IPS DF 6.9 (cell line): ENCODE measurements around the gene GSTO2.

ENCODE experiments used
- DNase-seq: peaks from one replicate; pipeline ENCODE4 v3.0.0-alpha.2; 2013; ENCODE audit warnings: low read depth, low spot score
- H3K27ac ChIP-seq: one replicate; pipeline ENCODE4 v1.5.1; 2013; ENCODE audit warnings: low read length, control low read depth
- H3K27me3 ChIP-seq: 2 replicates; pipeline ENCODE4 v1.6.1; 2013; ENCODE audit warnings: mild to moderate bottlenecking, low read length; ENCODE audit not compliant: control insufficient read depth, insufficient read depth
- H3K36me3 ChIP-seq: 2 replicates; pipeline ENCODE4 v1.6.1; 2013; ENCODE audit warnings: low read length; ENCODE audit not compliant: control insufficient read depth, insufficient read depth
- H3K4me1 ChIP-seq: 2 replicates; pipeline ENCODE4 v1.6.1; 2013; ENCODE audit warnings: low read length; ENCODE audit not compliant: control insufficient read depth, insufficient read depth
- H3K4me3 ChIP-seq: 2 replicates; pipeline ENCODE4 v1.5.1; 2013; ENCODE audit warnings: mild to moderate bottlenecking, low read length
- H3K9me3 ChIP-seq: 2 replicates; pipeline ENCODE4 v1.6.1; 2013; ENCODE audit warnings: low read length, inconsistent platforms; ENCODE audit not compliant: control insufficient read depth, insufficient read depth
- WGBS: extraction: QIAGEN DNeasy Blood & Tissue Kit; methylation state at CpG from one replicate; pipeline ENCODE4 v1.1.7; 2013; ENCODE audit warnings: mixed read lengths, missing lambda C conversion rate; ENCODE audit not compliant: insufficient read length, insufficient coverage; 5-methylcytosine and 5-hydroxymethylcytosine counted together

Gene GSTO2

DNA sequence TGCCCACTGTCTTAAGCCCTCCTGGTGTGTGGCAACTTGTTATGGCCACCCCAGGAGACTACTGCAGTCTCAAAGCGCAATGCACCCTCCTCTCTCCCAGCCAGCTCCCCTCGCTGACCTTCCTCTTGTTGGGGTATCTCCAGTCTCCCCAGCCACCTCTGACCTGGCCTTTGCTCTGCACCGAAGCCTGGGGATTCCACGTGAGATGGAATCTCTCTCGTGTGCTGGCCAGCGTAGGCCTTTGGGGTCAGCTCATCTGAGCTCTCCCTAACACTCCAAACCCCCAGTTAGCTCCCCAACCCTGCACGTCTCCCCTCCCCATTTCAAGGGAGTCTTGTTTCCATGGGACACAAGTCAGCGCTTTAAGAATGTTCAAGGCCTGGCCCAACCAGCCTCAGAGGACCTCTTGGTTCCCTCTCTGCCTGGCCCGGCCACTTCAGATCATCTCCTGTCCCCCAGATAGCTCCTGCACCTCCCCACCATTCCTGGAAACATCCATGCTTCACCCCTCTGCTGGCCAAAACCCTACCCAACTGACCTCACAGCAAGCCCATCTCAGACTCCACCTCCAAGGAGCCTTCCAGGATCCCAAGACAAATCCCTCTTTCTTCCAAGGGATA, 58.1 kb downstream of the GSTO2 start:
- no CpG with 5 or more reads among the region's 9 CpGs for WGBS
- H3K9me3 ChIP-seq, result no peaks in the 10 kb centered on the region
- H3K27me3 ChIP-seq, result no peaks in the 10 kb centered on the region
- H3K36me3 ChIP-seq, result no peaks in the 10 kb centered on the region
- no peak for DNase-seq
- no peak overlapping the region for H3K27ac ChIP-seq
- peaks cover 37% of the 10 kb centered on the region for H3K4me1 ChIP-seq
- H3K4me3 ChIP-seq, result no peak overlapping the region

DNA sequence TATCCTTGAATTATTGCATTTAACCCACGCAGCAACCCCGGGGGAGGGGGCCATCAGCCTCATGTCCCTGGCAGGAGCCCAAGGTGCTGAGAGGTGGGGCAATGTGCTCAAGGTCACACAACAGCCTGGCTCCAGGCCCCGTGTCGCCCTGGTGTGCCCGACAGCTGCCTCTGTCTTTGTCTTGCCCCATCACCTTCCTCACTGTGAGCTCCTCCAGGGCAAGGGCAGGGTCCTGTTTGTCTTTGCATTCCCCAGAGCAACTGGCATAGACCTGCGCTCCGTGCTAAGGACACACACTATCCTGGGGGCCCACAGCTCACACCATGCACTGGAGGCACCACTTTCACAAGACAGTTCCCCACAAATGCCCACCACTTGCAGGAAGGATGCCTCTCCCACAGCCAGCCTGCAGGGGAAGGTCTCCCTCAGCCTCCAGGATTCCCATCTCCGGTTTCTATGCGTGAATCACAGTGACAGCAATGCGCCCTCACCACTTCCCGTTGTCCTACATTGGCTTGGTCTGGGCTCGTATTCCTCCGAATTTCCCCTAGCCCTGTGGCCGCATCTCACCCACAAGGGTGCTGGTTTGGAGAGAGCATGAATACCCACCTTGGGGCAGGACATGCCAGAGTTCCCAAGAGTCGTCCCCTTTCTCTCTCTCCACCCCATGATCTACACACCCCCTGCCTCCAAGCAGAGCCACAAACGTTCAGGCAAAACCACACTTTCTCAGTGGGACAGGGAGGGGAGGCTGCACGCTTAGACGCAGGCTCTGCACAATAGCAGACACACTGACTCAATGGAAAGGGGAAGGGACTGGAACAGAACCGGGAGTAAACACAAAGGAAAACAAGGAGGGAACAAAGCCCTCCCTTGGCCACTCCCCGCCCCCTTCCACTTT, 59.0 kb downstream of the GSTO2 start:
- DNase-seq, result no peak
- no peak overlapping the region for H3K4me3 ChIP-seq
- peaks cover 34% of the 10 kb centered on the region for H3K4me1 ChIP-seq
- H3K9me3 ChIP-seq, result no peaks in the 10 kb centered on the region
- no CpG with 5 or more reads among the region's 20 CpGs for WGBS
- H3K27ac ChIP-seq, result no peak overlapping the region
- no peaks in the 10 kb centered on the region for H3K36me3 ChIP-seq
- H3K27me3 ChIP-seq, result no peaks in the 10 kb centered on the region

DNA sequence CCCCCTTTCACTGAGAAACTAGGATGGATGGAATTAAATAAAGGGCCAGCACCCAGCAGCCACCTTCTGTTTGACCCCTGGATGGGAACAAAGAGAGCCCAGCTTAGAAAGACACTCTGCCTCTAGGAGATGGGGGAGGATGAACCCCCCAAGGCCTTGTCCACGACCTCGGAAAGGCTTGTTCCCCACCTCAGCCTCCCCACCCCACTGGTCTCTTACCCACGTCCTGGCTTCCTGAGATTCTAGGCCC, 59.6 kb downstream of the GSTO2 start:
- H3K36me3 ChIP-seq, result no peaks in the 10 kb centered on the region
- H3K27me3 ChIP-seq, result no peaks in the 10 kb centered on the region
- no peak for DNase-seq
- H3K27ac ChIP-seq, result no peak overlapping the region
- H3K9me3 ChIP-seq, result no peaks in the 10 kb centered on the region
- H3K4me3 ChIP-seq, result no peak overlapping the region
- H3K4me1 ChIP-seq, result peaks cover 32% of the 10 kb centered on the region
- WGBS, result no CpG with 5 or more reads among the region's 3 CpGs

DNA sequence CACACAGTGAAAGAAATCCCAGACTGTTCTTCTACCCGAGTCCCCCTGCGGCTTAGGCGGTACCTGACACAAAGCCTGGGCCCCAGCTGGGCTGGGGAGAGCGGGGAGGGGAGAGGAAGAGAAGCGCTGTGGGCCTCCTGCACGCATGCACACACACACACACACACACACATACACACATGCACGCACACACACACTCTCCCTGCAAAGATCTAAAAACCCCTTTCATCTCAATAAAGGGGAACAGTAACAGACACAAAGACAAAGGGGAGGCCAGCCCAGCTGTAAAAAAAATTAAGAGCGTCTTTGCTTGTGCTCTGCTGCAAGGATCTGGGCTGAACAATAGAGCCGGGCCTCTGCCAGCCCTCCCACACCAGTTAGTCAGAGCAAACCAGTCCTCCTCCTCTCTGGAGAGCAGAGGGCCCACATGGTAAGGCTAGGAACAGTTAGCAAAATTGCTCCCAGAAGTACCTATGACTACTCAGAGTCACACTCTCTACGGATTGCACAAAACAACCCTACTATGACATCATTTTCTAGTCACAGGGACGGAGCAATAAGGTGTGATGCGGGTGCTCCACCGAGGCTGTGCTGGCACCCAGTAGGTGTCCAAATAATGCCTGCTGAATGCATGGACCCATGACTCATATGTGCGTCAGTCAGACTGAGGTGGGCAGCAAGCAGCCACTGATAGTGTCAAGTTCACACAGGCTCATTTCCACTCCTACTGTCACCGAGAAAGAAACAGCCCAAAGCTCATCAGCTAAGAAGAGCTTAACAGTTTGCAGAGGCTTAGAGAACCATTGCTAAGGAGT, 60.1 kb downstream of the GSTO2 start:
- no CpG with 5 or more reads among the region's 15 CpGs for WGBS
- Histone ChIP-seq H3K9me3 (no peaks in the 10 kb centered on the region), H3K4me1 (peaks cover 31% of the 10 kb centered on the region), H3K4me3 (no peak overlapping the region), H3K36me3 (no peaks in the 10 kb centered on the region), H3K27ac (no peak overlapping the region), H3K27me3 (no peaks in the 10 kb centered on the region)
- DNase-seq, result no peak

DNA sequence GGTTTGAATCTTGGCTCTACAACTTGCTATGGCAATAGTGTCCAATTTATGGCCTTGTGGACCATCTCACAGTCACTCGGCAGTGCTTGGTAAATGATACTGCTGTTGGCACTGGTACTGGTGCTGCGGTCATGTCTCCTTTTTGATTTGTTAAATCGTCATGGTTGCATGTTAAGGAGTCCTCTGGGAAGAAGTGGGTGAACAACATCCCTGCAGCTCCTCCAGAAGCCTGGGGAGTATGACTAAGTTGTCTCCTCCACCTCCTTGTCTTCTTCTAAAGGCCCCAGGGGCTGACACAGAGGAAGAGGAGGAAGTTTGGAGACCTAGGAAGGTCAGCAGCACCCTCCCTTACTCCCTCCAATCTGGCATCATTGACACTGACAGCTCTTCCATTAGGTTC, 60.8 kb downstream of the GSTO2 start:
- Histone ChIP-seq H3K9me3 (no peaks in the 10 kb centered on the region), H3K4me1 (peaks cover 31% of the 10 kb centered on the region), H3K27me3 (no peaks in the 10 kb centered on the region), H3K36me3 (no peaks in the 10 kb centered on the region), H3K4me3 (no peak overlapping the region), H3K27ac (no peak overlapping the region)
- WGBS, result no CpG with 5 or more reads among the region's 3 CpGs
- no peak for DNase-seq

DNA sequence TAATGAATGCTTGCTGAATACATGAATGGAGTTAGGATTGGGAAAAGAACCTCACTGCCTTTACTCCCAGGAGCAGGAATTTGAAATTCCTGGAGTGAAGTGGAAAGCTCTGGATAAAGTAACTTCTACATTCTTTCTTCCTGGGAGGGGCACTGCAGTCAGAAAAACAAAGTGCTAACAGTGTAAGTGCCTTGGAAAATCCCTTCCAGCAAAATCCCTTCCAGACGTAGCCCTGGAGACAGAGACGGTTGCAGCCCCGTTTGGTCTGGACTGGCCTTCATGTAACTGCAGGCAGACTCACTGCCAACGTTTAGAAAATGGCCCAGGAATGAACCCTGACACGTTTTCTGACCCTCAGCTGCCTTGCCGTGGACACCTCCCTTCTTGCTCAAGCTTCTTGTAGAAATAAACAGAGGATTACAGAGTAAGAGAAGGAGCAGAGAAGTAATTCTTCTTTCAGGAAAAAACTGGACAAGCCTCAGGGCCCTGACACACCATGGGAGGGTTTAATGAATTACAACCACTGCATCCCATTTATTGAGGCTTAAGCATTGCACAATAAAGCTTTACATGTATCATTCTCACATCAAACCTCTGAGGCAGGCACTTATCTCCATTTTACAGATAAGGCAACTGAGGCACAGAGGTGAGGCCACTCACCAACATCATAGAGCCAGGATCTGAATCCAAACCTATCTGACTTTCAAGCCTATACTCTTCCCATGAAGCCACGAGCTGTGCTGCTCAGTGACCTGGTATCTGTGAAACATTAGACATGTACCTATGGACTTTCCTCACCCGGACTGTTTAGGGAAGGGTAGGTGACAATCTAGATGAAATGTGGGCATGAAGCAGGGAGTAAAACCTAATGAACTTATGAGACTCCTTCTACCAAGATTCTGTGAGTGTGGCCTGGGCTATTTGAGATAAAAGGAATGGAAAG, 61.5 kb downstream of the GSTO2 start:
- DNase-seq, result no peak
- no peak overlapping the region for H3K4me3 ChIP-seq
- no peaks in the 10 kb centered on the region for H3K9me3 ChIP-seq
- no peak overlapping the region for H3K27ac ChIP-seq
- WGBS, result no CpG with 5 or more reads among the region's 8 CpGs
- peaks cover 31% of the 10 kb centered on the region for H3K4me1 ChIP-seq
- H3K27me3 ChIP-seq, result no peaks in the 10 kb centered on the region
- H3K36me3 ChIP-seq, result no peaks in the 10 kb centered on the region

DNA sequence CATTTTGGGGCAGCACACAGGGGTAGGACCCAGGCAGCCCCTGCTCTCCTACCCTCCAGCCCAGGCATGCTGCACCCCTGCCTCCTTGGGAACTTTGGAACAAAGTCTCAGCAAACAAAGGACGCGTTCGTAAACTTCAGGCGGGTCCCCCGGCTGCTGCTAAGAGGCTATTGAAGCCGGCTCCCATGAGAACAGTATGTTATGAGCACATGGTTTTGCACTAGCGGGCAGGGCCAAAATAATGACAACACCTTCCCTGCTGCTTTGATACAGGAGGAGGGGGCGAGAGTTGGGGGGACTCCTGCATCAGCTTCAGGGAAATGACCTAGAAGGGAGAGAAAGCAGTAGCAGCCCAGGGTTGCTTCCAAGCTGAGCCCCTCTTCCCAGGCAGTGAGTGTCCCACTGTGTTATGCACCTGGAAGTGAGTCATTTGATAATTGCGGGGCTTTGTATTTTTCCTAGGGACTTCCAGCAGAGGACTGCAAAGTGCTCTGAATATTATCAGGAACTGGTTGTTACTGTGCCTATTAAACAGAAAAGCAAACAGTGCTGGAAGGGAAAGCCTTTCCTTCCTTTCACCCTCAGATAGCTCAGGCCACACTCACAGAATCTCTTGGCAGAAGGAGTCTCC, 62.3 kb downstream of the GSTO2 start:
- H3K4me1 ChIP-seq, result peaks cover 34% of the 10 kb centered on the region
- no peak for DNase-seq

DNA sequence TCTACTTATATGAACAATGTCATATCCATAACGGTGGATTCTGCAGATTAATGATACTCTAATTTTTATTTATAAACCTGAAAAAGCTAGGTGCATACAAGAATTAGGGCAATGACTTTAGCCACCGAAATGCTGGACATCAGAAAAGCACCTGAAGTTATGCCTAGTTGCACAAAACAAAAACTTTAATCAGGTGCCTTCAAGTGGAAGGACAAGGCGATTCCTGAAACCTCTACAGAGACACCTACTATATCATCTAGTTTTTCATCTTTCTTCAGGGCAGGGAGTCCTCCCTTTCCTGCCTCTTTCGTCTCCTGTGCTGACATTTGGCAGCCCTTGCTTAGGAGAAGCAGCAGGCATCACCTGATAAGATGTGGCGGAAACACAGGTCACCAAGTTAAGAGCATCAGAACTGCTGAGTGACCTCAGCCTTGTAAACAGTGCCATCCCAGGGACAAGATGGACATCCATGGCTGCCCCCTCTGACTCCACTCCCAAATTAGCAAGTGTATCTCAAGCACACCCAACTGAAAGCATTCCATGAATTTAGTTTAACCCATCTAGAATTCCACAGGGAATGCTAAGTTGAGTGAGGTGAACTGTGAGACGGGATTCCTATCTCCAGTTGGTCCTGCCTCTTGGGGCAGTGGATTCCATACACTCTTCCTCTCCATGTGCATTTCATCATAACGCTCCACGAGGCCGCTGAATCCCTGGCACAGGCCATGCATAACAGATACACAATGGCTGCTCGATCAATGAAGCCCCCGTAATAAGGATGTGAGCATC, 63.5 kb downstream of the GSTO2 start:
- no peak for DNase-seq
- H3K4me3 ChIP-seq, result no peak overlapping the region
- no CpG with 5 or more reads among the region's 11 CpGs for WGBS
- H3K9me3 ChIP-seq, result no peaks in the 10 kb centered on the region
- no peaks in the 10 kb centered on the region for H3K27me3 ChIP-seq
- H3K27ac ChIP-seq, result no peak overlapping the region
- no peaks in the 10 kb centered on the region for H3K36me3 ChIP-seq
- H3K4me1 ChIP-seq, result peaks cover 31% of the 10 kb centered on the region

More for the DNA sequence above, 62.3 kb downstream of the GSTO2 start:
- no peak overlapping the region for H3K4me3 ChIP-seq
- H3K27me3 ChIP-seq, result no peaks in the 10 kb centered on the region
- H3K27ac ChIP-seq, result no peak overlapping the region
- no peaks in the 10 kb centered on the region for H3K9me3 ChIP-seq
- H3K36me3 ChIP-seq, result no peaks in the 10 kb centered on the region
- WGBS, result no CpG with 5 or more reads among the region's 9 CpGs

DNA sequence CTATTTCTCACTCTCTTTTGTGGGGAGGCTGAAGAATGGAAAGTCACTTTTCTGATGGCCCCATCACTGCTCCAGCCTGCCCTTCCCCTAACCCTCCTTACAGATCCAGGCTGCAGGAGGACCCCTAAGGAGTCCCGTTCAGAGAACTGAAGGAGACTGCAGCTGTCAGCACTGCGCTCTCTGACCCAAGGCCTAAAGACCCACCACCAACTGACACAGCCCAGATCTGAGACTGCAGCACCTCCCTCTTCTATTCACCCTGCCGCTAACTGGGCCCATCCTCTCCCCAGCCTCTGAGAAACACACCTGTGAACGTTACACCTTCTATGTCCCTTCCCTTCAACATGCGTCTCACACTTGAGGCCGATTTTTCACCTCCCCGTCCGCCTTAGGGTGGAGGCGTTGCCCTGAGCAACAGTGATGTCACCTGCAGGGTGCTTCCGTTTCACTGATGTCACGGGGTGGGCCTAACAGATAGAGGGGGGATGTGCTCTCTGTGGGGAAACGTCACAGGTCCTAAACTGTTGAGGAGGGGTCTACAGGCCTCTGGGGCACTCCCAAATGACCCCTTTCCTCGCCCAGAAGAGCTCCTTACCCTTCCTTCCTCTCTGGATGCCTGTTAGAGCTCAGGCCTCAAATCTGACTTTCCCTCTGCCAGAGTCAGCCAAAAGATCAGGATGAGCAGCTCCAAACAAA, 64.2 kb downstream of the GSTO2 start:
- no peaks in the 10 kb centered on the region for H3K9me3 ChIP-seq
- DNase-seq, result no peak
- peaks cover 23% of the 10 kb centered on the region for H3K4me1 ChIP-seq

More for the DNA sequence above, 64.2 kb downstream of the GSTO2 start:
- no peak overlapping the region for H3K27ac ChIP-seq
- no CpG with 5 or more reads among the region's 13 CpGs for WGBS
- H3K36me3 ChIP-seq, result no peaks in the 10 kb centered on the region
- no peak overlapping the region for H3K4me3 ChIP-seq
- H3K27me3 ChIP-seq, result no peaks in the 10 kb centered on the region
